B cell (primary cell): ENCODE results near the gene PLAAT3. TPM values are rescaled to one million over a fixed set of nuclear protein-coding genes. Genes with fewer than 3 reads are reported as not detected.

ENCODE experiments used
- ATAC-seq: fragments of 200-7000 bp; cut with Tn5 transposase; one replicate; pipeline ENCODE4 v1.10.0; 2021; ENCODE audit warnings: low read depth, mild to moderate bottlenecking, moderate number of reproducible peaks, moderate library complexity
- CTCF ChIA-PET: fragments of 350-600 bp; sonication (Branson Sonifier 250); formaldehyde crosslinking; loops from one replicate; lab custom pipeline; 2021; ENCODE audit warnings: antibody characterized with exemption, inconsistent platforms; lab: Charles Lee
- POLR2A ChIA-PET: fragments of 350-600 bp; sonication (Branson Sonifier 250); formaldehyde crosslinking; loops from one replicate; lab custom pipeline; 2021; ENCODE audit warnings: antibody characterized with exemption; lab: Charles Lee
- DNase-seq: peaks from one replicate; pipeline ENCODE4 v3.0.0; 2013
- H2AFZ ChIP-seq: 2 replicates; pipeline ENCODE4 v1.6.1; 2012; ENCODE audit warnings: mild to moderate bottlenecking, low read depth, low read length; ENCODE audit not compliant: insufficient read depth, poor library complexity, severe bottlenecking
- H3K27ac ChIP-seq, 2 donors: 1 replicate in 1 of 2; 2 replicates in 1 of 2; pipeline ENCODE4 v1.5.1; 2012 to 2013; ENCODE audit warnings: low read length in 2 of 2, mild to moderate bottlenecking in 2 of 2, moderate library complexity in 1 of 2
- H3K27me3 ChIP-seq, 4 experiments: fragments of 200-600 bp in 1 of 4; sonication (generic) in 1 of 4; replicated peaks in 1 of 4; 1 replicate in 2 of 4; 2 replicates in 2 of 4; pipeline versions ENCODE4 v1.6.1 to v1.7.0; 2013 to 2016; ENCODE audit warnings: low read length in 3 of 4, mild to moderate bottlenecking in 2 of 4, mixed read lengths in 1 of 4, moderate library complexity in 1 of 4; ENCODE audit not compliant: insufficient read depth in 4 of 4, control insufficient read depth in 3 of 4; ENCODE audit errors: control extremely low read depth in 1 of 4
- H3K36me3 ChIP-seq, 2 experiments: replicated peaks in 1 of 2; 1 replicate in 1 of 2; 2 replicates in 1 of 2; pipeline versions ENCODE4 v1.6.1 to v1.7.1; 2013; ENCODE audit warnings: low read length in 1 of 2; ENCODE audit not compliant: insufficient read depth in 2 of 2, control insufficient read depth in 1 of 2; ENCODE audit errors: control extremely low read depth in 1 of 2, extremely low read depth in 1 of 2
- H3K4me1 ChIP-seq, 2 donors: fragments of 200-600 bp in 1 of 2; sonication (generic) in 1 of 2; 1 replicate in 1 of 2; 2 replicates in 1 of 2; pipeline versions ENCODE4 v1.5.1 to v1.6.1; 2013 to 2017; ENCODE audit warnings: low read length in 2 of 2; ENCODE audit not compliant: control insufficient read depth in 2 of 2, insufficient read depth in 2 of 2
- H3K4me2 ChIP-seq: replicated peaks from 2 replicates; pipeline ENCODE3; 2012; ENCODE audit warnings: mild to moderate bottlenecking, low read depth, low read length; ENCODE audit not compliant: poor library complexity, severe bottlenecking
- H3K4me3 ChIP-seq, 5 experiments: fragments of 200-600 bp in 1 of 5; sonication (generic) in 1 of 5; 1 replicate in 3 of 5; 2 replicates in 2 of 5; pipeline versions ENCODE4 v1.5.1 to v1.7.0; 2011 to 2016; ENCODE audit warnings: low read length in 4 of 5, mild to moderate bottlenecking in 4 of 5, low read depth in 2 of 5, control low read depth in 1 of 5, moderate library complexity in 1 of 5; ENCODE audit not compliant: insufficient read depth in 1 of 5; ENCODE audit errors: control extremely low read depth in 1 of 5, extremely low read depth in 1 of 5
- H3K79me2 ChIP-seq: fragments of 200-600 bp; sonication (generic); one replicate; pipeline ENCODE4 v1.6.0; 2016; ENCODE audit warnings: low read length; ENCODE audit not compliant: control insufficient read depth, insufficient read depth
- H3K9ac ChIP-seq: fragments of 200-600 bp; sonication (generic); 2 replicates; pipeline ENCODE4 v1.6.1; 2017; ENCODE audit warnings: mild to moderate bottlenecking, low read length, moderate library complexity
- H3K9me3 ChIP-seq, 3 donors: one replicate each; pipeline versions ENCODE4 v1.6.1 to v1.7.1; 2013; ENCODE audit warnings: low read length in 2 of 3; ENCODE audit not compliant: control insufficient read depth in 2 of 3, insufficient read depth in 1 of 3; ENCODE audit errors: control extremely low read depth in 1 of 3
- H4K20me1 ChIP-seq: 2 replicates; pipeline ENCODE4 v1.6.0; 2012; ENCODE audit warnings: mild to moderate bottlenecking, low read length; ENCODE audit not compliant: insufficient read depth, control insufficient read depth, poor library complexity, severe bottlenecking
- H3K27ac Mint-ChIP-seq: one replicate; pipeline ENCODE4 v1.8.0; 2021; ENCODE audit warnings: mixed read lengths
- H3K27me3 Mint-ChIP-seq: one replicate; pipeline ENCODE4 v1.8.0; 2021; ENCODE audit warnings: mixed read lengths
- H3K4me1 Mint-ChIP-seq: one replicate; pipeline ENCODE4 v1.8.0; 2021; ENCODE audit warnings: mixed read lengths
- H3K4me3 Mint-ChIP-seq: one replicate; pipeline ENCODE4 v1.8.0; 2021; ENCODE audit warnings: mixed read lengths
- H3K9me3 Mint-ChIP-seq: one replicate; pipeline ENCODE4 v1.8.0; 2022; ENCODE audit warnings: mixed read lengths; ENCODE audit not compliant: insufficient read depth
- EZH2 ChIP-seq: IDR thresholded peaks from 2 replicates; pipeline ENCODE4 v1.6.1; 2012; ENCODE audit warnings: borderline replicate concordance, low read depth, mild to moderate bottlenecking, moderate library complexity, low read length; ENCODE audit not compliant: insufficient read depth, poor library complexity, severe bottlenecking
- WGBS: methylation state at CpG from one replicate; pipeline ENCODE4 v1.1.5; 2013; ENCODE audit warnings: missing lambda C conversion rate; ENCODE audit not compliant: insufficient coverage; 5-methylcytosine and 5-hydroxymethylcytosine counted together
- intact Hi-C: fragments of 100-400 bp; cut with micrococcal nuclease; formaldehyde crosslinking; loops from one replicate; pipeline ENCODE4 v1.10.0; 2022
- polyA plus RNA-seq: library from polyadenylated mRNA; depleted of rRNA; stranded (reverse); fragments of >200 nt; gene quantifications from 2 replicates; pipeline ENCODE4 v1.2.3, GENCODE V29; 2012
- total RNA-seq, 2 donors: library from RNA; stranded (reverse); fragments of 120-200 nt in 1 of 2; gene quantifications; 1 replicate in 1 of 2; 2 replicates in 1 of 2; pipeline versions ENCODE4 v1.2.3 to v1.2.4, GENCODE V29; 2013 to 2022
- TF ChIP-seq, protein P1 (sequence below): fragments of 200-600 bp; IDR thresholded peaks from one replicate; pipeline ENCODE4 v1.8.0; 2022; ENCODE audit warnings: antibody characterized with exemption, mild to moderate bottlenecking

PLAAT3 gene
- total and polyA plus RNA-seq, 2 donors (not counting 1 experiment from before 2014, with no cell fraction given): 2.3 to 3.1 TPM

DNA sequence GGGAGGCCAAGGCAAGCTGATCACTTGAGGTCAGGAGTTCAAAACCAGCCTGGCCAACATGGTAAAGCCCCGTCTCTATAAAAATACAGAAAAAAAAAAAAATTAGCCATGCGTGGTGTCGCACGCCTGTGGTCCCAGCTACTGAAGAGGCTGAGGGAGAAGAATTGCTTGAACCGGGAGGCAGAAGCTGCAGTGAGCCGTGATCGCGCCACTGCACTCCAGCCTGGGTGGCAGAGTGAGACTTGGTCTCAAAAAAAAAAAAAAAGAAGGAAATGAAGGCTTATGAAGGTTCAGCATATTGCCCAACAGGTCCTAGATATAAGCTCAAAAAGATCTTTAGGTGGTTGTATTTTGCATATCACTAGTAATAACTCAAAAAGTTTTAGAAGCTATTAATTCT is 46.7 kb upstream of the PLAAT3 start:
- peaks cover 64% of the 10 kb centered on the region for H4K20me1 ChIP-seq
- no peak overlapping the region for H3K4me2 ChIP-seq
- H3K4me1 ChIP-seq: peaks cover 0 to 9% of the 10 kb centered on the region in 2 donors
- peaks cover 4 to 16% of the 10 kb centered on the region in 2 experiments for H3K36me3 ChIP-seq
- Mint-ChIP-seq H3K27me3 (no peaks in the 10 kb centered on the region), H3K4me3 (no peak overlapping the region), H3K9me3 (no peaks in the 10 kb centered on the region), H3K4me1 (peaks cover 28% of the 10 kb centered on the region), H3K27ac (no peak overlapping the region)
- intact Hi-C loops: no loop called here
- DNase-seq (no peak), ATAC-seq (no peak)
- H3K79me2 ChIP-seq: peaks cover 75% of the 10 kb centered on the region
- ChIA-PET CTCF (interaction anchor here (0.7 to 2.0 kb wide), 7 partner anchors 9 to 181 kb away, joined by 3 to 6 read pairs (median 3); partner anchors contain the start of gene ZFTA), POLR2A (no interaction called here)
- no peaks in the 10 kb centered on the region for H3K27me3 ChIP-seq
- no peak overlapping the region for H2AFZ ChIP-seq
- H3K27ac ChIP-seq: no peak overlapping the region
- H3K4me3 ChIP-seq: no peak overlapping the region
- no peaks in the 10 kb centered on the region for H3K9me3 ChIP-seq
- TF ChIP-seq EZH2: no peak
- TF ChIP-seq, protein P1, sequence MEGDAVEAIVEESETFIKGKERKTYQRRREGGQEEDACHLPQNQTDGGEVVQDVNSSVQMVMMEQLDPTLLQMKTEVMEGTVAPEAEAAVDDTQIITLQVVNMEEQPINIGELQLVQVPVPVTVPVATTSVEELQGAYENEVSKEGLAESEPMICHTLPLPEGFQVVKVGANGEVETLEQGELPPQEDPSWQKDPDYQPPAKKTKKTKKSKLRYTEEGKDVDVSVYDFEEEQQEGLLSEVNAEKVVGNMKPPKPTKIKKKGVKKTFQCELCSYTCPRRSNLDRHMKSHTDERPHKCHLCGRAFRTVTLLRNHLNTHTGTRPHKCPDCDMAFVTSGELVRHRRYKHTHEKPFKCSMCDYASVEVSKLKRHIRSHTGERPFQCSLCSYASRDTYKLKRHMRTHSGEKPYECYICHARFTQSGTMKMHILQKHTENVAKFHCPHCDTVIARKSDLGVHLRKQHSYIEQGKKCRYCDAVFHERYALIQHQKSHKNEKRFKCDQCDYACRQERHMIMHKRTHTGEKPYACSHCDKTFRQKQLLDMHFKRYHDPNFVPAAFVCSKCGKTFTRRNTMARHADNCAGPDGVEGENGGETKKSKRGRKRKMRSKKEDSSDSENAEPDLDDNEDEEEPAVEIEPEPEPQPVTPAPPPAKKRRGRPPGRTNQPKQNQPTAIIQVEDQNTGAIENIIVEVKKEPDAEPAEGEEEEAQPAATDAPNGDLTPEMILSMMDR: no peak
- WGBS: no CpG with 5 or more reads among the region's 8 CpGs
- no peak overlapping the region for H3K9ac ChIP-seq

DNA sequence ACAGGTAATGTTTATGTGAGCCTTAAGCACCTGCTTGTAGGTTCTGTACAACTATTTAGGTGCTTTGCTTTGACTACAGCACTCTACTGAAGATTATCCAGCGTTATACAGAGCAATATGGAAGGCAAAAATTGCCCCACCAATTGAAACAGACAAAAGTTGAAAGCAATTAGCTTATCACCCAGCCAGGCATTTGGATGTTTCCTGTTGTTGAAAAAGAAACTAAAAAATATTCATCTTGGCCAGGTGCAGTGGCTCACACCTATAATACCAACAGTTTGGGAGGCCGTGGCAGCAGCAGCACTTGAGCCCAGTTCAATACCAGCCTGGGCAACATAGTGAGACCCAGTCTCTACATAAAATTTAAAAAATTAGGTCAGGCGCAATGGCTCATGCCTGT is 38.4 kb upstream of the PLAAT3 start:
- Mint-ChIP-seq H3K4me3 (no peak overlapping the region), H3K9me3 (no peaks in the 10 kb centered on the region), H3K4me1 (peaks cover 2% of the 10 kb centered on the region), H3K27ac (no peak overlapping the region), H3K27me3 (no peaks in the 10 kb centered on the region)
- intact Hi-C loops: no loop called here
- TF ChIP-seq EZH2: no peak
- ATAC-seq (no peak), DNase-seq (no peak)
- Histone ChIP-seq H4K20me1 (no peaks in the 10 kb centered on the region), H3K4me1 (no peaks in the 10 kb centered on the region), H3K9me3 (no peaks in the 10 kb centered on the region), H3K36me3 (peaks cover 5 to 46% of the 10 kb centered on the region in 2 experiments), H3K79me2 (peaks cover 9% of the 10 kb centered on the region), H3K27me3 (no peaks in the 10 kb centered on the region), H2AFZ (no peak overlapping the region), H3K9ac (no peak overlapping the region), H3K27ac (no peak overlapping the region), H3K4me2 (no peak overlapping the region), H3K4me3 (no peak overlapping the region)
- POLR2A ChIA-PET: no interaction called here
- CTCF ChIA-PET: interaction anchor here (1.5 kb wide), 1 partner anchor 86 kb away, joined by 4 read pairs; no protein-coding TSS in a partner anchor
- WGBS: 88% methylated on average over 2 of the region's 3 CpGs
